Tibial nerve (tissue), 3 donors: ENCODE data around the gene PVR.
"Not testable (repeated sequence)": the region's sequence is repeated elsewhere in the genome, so short reads cannot be mapped to it uniquely, and the experiment has no call there.

Experiments
- CTCF ChIP-seq, 5 experiments: fragments of 200-600 bp in 3 of 5; fragments of 450-650 bp in 2 of 5; sonication (generic) in 3 of 5; IDR thresholded peaks; one replicate each; pipeline ENCODE4 v1.5.1; 2016 to 2019; ENCODE audit warnings: antibody characterized with exemption in 5 of 5, mild to moderate bottlenecking in 3 of 5, moderate library complexity in 2 of 5
- POLR2A ChIP-seq, 2 donors: fragments of 450-650 bp; IDR thresholded peaks; one replicate each; pipeline ENCODE4 v1.6.1; 2017; ENCODE audit warnings: antibody characterized with exemption in 2 of 2, mild to moderate bottlenecking in 2 of 2, moderate library complexity in 2 of 2

- TF ChIP-seq POLR2A, CTCF (IDR thresholded peaks at IDR 0.05): not testable (repeated sequence)
Observed at GRCh38 chr19:44634058-44634457, 9.7 kb upstream of the PVR start.
